A673 (cell line): Measurements from ENCODE around the gene DZANK1.

Experiments used
- CTCF ChIP-seq: fragments of 300-800, 200-600 bp; sonication (generic); conservative IDR thresholded peaks from 2 replicates; pipeline ENCODE4 v1.5.1; 2017; ENCODE audit warnings: low read depth, mild to moderate bottlenecking, antibody characterized with exemption, low read length, moderate library complexity, mixed read lengths
- EZH2 ChIP-seq: fragments of 200-600 bp; sonication (generic); IDR thresholded peaks from 2 replicates; pipeline ENCODE4 v1.6.1; 2017; ENCODE audit warnings: borderline replicate concordance, low read depth, mild to moderate bottlenecking, mixed read lengths, antibody characterized with exemption, low read length; ENCODE audit not compliant: poor library complexity, severe bottlenecking

- TF ChIP-seq CTCF (no peak), EZH2 (no peak)
Observed at GRCh38 chr20:18359854-18360253, 107.0 kb downstream of the DZANK1 start.
